T-helper 1 cell (primary cell): ENCODE results near the gene CACNB4.
"Not testable (repeated sequence)": the region's sequence is repeated elsewhere in the genome, so short reads cannot be mapped to it uniquely, and the experiment has no call there.

ENCODE experiments used
- DNase-seq, 5 donors: peaks; one replicate each; pipeline ENCODE4 v3.0.0-alpha.2; 2012 to 2020
- total RNA-seq, 4 donors: gene quantifications; one replicate each; lab custom pipeline; 2026; lab: John Stamatoyannopoulos, UW

The CACNB4 gene
- 0.12 to 0.69 (median 0.50) reads per million in 4 donors for total RNA-seq

- no peak for DNase-seq
Measured at GRCh38 chr2:152098496-152099366, at the start of gene CACNB4. TSS of gene CACNB4 (minus strand) at chr2:152099044.

- DNase-seq, result peak in 1 of 5 donors; percentile 32
Measured at GRCh38 chr2:152134488-152135280, 35.8 kb upstream of the CACNB4 start.

GRCh38 chr2:152132306-152132705 is 33.5 kb upstream of the CACNB4 start:
- no peak for DNase-seq

- DNase-seq, result no peak
Measured at GRCh38 chr2:152127628-152128027, 28.8 kb upstream of the CACNB4 start.

- no peak for DNase-seq
Measured at GRCh38 chr2:152126664-152127063, 27.8 kb upstream of the CACNB4 start.

- no peak for DNase-seq
Measured at GRCh38 chr2:152122161-152122560, 23.3 kb upstream of the CACNB4 start.

- DNase-seq, result no peak
Measured at GRCh38 chr2:152120430-152120829, 21.6 kb upstream of the CACNB4 start.

DNA sequence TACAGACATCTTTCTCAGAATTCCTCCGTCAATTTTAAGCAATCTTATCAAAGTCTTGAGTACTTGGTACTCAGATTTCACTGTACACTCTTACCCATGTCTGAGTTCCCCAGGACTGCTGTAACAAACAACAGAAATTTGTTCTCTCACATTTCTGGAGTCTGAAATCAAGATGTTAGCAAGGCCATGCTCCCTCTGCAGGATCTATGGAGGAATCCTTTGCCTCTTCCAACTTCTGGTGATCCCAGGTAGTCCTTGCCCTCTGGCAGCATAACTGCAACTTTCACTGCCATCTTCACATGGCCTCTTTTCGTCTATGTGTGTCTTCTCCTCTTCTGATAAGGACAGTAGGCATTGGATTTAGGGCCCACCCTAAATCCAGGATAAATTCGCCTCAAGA is 17.1 kb upstream of the CACNB4 start:
- DNase-seq, result no peak

GRCh38 chr2:152114366-152114765 is 15.5 kb upstream of the CACNB4 start:
- DNase-seq, result no peak

- DNase-seq, result not testable (repeated sequence)
Measured at GRCh38 chr2:152107140-152107539, 8.3 kb upstream of the CACNB4 start.

DNA sequence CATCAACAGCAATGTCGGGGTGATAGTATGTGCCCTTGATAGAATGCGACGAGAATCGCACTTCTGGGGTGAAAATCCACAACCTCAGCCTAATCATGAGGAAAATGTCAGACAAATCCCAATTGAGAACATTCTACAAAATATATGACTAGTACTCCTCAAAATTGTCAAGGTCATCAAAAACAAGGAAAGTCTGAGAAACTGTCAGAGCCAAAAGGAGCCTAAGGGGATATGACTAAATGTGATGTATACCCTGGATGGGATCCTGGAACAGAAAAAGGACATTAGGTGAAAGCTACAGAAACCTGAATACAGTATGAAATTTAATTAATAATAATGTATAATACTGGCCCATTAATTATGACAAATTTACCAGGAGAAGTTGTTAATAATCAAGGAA is 7.6 kb upstream of the CACNB4 start:
- no peak for DNase-seq

- DNase-seq, result no peak
Measured at GRCh38 chr2:152103271-152103670, 4.4 kb upstream of the CACNB4 start.

DNA sequence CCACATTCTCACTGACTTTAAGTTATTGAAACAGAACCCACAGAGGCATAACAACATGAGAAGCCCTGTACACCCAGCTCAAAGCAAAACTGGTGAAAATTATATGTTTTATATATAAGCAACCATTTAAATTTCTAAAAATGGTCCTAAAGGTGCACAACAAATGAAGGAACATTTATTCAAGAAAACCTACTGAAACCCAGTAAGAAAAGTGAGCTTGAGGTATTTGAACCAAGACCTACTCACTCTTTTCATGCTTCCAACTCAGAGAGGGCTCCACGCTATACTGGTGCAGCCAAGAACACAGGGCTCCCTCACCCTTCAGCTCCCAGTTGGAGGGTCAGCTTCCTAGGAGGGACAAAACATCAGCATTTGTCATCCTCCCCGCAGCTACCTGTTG is 2.1 kb upstream of the CACNB4 start:
- DNase-seq, result no peak

GRCh38 chr2:152099367-152100050 is 665 bp upstream of the CACNB4 start:
- no peak for DNase-seq

DNA sequence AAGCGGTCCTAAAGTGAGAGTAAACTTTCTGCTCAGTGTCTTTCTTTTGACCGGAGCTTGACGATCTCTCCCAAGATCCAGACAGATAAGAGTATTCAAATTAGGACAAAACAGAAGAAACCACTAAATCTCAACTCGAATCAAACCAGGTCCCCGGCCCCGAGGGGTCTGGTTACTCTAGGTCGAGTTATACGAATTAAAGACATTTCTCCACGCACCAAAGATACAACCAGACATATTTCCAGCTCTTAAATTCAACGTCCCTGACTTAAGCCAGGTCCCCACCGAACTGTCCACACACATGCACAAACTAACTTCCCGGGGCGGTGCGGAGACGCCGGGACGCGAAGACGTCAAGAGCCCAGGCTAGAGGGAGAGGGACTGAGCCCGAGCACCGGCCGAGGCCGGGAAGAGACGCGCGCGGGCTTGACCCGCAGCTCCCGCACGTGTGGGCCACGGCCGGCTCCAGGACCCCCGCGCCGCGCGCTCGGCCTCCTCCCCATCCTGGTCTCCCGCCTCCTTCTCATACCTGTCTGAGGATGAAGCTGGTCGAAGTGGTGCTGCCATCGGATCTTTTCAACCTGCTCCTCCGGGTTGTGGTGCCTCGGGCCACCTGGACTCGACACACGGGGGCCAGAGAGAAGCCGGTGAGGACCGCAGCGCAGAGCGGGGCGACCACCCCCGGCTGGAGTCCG is 896 bp downstream of the CACNB4 start:
- DNase-seq, result no peak

DNA sequence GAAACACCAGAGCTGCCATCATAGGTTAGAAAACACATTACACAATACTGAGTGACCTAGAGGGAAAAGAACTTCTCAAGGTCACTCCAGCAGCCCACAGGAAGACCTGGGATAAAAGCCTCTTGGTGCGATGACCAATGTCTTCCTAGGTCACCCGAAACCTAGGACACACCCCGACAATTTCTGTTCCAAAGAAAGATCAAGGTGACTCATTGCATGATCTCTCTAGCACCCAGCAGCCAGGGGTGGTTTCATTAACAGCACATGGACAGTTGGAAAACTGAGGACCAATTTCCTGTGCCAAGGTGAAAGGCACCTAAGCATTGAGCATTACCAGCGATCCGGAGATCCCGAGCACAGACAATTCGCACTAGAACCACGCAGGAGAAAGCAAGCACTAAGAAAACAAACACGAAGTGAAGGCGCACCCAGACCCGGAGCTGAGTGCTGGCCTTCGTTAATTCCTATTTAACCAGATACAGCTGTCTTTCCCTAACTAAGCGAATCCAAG is 1.5 kb downstream of the CACNB4 start:
- DNase-seq, result no peak

DNA sequence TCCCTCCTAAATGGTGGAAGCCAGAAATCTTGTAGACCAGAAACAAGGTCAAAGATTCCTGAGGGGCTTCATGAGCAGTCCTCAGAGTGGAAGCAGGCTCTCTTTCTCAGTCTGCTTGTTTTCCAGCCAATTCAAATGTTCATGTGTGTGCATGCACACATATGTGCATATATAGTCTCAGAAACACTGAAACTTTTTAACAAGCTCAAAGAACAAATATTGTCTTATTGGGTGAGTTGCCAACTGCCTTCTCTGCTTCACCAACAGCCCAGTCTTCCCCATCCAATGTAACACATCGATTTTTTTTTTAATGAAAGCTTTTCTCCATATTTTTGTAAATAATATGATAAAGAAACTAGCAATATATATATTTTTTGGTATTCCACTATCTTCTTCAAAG is 3.7 kb downstream of the CACNB4 start:
- DNase-seq, result no peak

- DNase-seq, result no peak
Measured at GRCh38 chr2:152094014-152094413, 4.8 kb downstream of the CACNB4 start.

DNA sequence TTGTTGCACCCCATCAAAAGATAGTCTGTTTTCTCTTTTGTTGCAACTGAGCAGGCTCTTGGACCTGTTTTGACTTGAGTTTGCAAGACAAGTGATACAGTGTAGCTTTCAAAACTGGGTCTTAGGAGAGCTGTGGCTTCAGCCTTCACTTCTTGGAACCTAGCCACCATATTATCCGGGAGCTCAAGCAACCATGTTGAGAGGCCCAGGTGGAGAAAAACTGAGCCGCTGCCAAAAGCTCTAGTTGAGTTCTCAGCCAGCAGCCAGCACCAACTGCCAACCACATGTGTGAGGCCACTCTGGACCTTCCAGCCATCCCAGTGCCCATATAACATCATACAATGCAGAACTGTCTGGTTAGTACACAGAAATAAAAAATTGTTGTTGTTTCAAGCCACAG is 5.4 kb downstream of the CACNB4 start:
- no peak for DNase-seq

- DNase-seq, result no peak
Measured at GRCh38 chr2:152092095-152092494, 6.7 kb downstream of the CACNB4 start.

GRCh38 chr2:152090726-152091125 is 8.1 kb downstream of the CACNB4 start:
- DNase-seq, result not testable (repeated sequence)

GRCh38 chr2:152089238-152089637 is 9.6 kb downstream of the CACNB4 start:
- no peak for DNase-seq
